ENCODE measurements around the gene LYRM4.
"Not testable (repeated sequence)": the region's sequence is repeated elsewhere in the genome, so short reads cannot be mapped to it uniquely, and the experiment has no call there.

Gene LYRM4

DNA sequence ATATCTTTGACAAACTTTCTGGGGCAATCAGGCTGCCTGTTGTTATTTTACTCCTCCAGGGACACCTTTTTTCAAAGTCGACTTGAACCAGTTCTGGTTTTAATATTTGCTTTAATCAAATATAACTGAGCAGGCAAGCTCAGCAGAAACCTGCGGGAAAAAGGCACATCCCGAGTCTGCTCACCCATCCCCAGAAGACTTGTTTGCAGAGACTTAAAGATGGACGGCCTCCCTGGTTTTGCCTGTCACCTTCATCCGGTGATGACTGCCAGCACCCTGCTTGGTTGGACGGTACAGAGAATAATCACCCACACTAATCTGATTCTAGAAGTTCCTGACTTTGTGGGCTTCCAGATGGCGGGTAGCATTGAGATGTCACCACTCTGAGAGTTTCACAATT is 138.8 kb downstream of the LYRM4 start:
- DNase-seq (ENCODE audit: low read depth): no peak
- H3K4me3 ChIP-seq (ENCODE audit: low read length): no peak overlapping the region
- TF ChIP-seq, protein P1, sequence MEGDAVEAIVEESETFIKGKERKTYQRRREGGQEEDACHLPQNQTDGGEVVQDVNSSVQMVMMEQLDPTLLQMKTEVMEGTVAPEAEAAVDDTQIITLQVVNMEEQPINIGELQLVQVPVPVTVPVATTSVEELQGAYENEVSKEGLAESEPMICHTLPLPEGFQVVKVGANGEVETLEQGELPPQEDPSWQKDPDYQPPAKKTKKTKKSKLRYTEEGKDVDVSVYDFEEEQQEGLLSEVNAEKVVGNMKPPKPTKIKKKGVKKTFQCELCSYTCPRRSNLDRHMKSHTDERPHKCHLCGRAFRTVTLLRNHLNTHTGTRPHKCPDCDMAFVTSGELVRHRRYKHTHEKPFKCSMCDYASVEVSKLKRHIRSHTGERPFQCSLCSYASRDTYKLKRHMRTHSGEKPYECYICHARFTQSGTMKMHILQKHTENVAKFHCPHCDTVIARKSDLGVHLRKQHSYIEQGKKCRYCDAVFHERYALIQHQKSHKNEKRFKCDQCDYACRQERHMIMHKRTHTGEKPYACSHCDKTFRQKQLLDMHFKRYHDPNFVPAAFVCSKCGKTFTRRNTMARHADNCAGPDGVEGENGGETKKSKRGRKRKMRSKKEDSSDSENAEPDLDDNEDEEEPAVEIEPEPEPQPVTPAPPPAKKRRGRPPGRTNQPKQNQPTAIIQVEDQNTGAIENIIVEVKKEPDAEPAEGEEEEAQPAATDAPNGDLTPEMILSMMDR (conservative IDR thresholded peaks at IDR 0.05; ENCODE audit: low read depth, low read length): no peak

DNA sequence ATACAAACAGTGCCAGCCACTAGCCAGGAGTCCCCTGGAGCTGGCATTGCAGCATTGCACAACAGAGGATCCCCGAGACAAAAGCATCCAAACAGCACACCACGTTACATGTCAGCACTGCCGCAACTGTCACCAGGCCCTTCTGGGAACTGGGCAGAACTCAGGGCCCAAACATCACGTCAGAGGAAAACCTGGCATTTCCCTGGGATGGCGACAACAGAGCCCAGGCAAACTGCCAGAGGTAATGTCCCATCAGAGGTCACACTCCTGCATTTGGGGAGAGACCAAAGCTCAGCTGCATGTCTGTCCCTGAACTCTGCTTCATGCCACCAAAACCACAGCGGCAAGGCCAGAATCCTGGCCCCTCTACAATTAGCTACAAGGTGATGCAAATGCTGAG is 139.3 kb downstream of the LYRM4 start:
- TF ChIP-seq, protein P1 (conservative IDR thresholded peaks at IDR 0.05; ENCODE audit: low read depth, low read length): no peak

DNA sequence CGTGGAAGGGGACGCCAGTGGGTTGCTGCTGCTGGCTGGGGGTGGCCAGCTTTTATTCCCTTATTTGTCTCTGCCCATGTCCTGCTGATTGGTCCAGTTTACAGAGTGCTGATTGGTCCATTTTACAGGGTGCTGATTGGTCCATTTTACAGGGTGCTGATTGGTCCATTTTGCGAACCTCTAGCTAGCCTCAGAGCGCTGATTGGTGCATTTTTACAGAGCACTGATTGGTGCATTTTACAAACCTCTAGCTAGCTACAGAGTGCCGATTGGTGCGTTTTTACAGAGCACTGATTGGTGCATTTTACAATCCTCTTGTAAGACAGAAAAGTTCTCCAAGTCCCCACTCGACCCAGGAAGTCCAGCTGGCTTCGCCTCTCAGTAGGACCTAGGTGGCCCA is 140.2 kb downstream of the LYRM4 start:
- not testable (repeated sequence) for H3K4me3 ChIP-seq (ENCODE audit: low read length); DNase-seq (ENCODE audit: low read depth)

More for the DNA sequence above, 139.3 kb downstream of the LYRM4 start:
- no peak for DNase-seq (ENCODE audit: low read depth)
- H3K4me3 ChIP-seq (ENCODE audit: low read length): no peak overlapping the region

DNA sequence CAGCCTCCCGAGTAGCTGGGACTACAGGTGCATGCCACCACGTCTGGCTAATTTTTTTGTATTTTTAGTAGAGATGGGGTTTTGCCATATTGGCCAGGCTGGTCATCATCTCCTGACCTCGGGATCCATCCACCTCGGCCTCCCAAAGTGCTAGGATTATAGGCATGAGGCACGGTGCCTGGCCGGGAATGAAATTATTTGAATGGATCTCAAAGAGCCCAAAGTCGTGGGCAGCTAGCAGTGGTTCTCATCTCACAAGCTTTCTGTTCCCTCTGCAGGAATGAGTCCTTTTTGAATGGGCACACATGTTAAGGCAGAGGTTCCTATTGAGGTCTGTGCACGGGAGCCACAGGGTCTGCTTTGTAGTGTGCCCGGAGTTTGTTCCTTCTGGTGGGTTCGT is 140.7 kb downstream of the LYRM4 start:
- TF ChIP-seq, protein P1 (conservative IDR thresholded peaks at IDR 0.05; ENCODE audit: low read depth, low read length): no peak
- DNase-seq (ENCODE audit: low read depth): no peak
- H3K4me3 ChIP-seq (ENCODE audit: low read length): no peak overlapping the region

DNA sequence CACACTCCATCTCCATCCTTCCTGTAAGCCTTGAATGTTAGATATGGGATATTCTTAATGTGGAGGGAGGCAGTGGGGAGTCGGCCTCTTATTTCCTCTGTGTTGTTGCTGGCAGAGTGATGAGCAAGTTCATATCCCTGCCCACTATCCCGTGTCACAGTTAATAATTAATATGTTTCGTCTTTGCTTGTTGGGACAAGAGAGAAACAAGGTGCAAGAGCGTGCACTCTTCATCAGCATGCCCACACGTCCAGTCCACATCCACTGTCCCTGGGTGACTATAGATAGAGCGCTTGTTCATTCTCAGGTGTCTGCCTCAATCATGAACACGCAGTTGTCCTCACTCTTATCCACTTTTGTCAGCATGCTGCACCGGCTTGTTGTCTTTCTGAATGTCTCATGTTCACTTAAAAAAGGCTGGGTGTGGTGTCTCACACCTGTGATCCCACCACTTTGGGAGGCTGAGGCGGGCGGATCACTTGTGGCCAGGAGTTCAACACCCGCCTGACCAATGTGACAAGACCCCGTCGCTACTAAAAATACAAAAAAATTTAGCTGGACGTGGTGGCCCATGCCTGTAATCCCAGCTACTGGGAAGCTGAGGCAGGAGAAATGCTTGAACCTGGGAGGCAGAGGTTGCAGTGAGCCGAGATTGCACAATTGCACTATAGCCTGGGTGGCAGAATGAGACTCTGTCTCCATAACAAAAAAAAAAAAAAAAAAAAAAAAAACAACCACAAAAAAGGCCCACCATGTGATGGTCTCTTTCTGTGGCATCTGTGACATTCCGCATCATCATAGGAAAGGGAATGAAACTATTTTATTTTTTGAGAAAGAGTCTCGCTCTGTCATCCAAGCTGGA is 141.4 kb downstream of the LYRM4 start:
- no peak overlapping the region for H3K4me3 ChIP-seq (ENCODE audit: low read length)
- no peak for DNase-seq (ENCODE audit: low read depth)
- TF ChIP-seq, protein P1 (conservative IDR thresholded peaks at IDR 0.05; ENCODE audit: low read depth, low read length): no peak

DNA sequence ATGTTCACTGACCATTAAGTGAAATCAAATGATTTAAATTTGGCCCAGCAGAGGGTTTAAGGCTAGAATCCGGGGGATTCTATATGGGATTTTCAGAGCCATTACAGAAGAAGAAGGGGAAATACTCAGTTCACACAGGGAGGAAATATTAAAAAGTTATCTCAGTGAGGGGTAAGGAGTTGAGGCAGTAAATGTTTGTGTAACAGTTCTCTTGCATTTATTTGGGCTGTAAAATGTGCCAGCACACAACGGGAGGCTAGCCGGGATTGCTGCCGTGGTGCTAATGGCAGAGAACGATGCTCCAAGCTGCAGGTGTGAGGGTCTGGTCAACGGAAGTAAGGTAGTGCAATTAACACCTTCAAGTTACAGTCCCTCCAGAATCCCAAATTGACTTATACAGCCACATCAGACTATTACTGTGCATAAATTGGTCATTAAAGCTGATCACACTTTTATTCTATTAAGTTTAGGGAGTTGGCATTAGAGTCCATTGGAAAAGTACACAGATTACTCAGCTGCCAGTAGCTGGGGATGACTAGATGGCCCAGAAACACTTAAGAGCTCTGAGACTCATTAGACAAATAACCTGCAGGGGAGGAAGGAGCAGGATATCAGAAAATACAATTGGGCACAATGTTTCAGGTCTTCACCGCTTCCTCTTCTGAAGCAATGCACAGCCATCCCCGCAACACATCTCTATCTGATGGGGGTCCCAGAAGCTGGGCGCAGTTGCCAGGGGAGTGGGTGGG is 144.3 kb downstream of the LYRM4 start:
- TF ChIP-seq, protein P1 (conservative IDR thresholded peaks at IDR 0.05; ENCODE audit: low read depth, low read length): no peak
- H3K4me3 ChIP-seq (ENCODE audit: low read length): no peak overlapping the region
- DNase-seq (ENCODE audit: low read depth): no peak

DNA sequence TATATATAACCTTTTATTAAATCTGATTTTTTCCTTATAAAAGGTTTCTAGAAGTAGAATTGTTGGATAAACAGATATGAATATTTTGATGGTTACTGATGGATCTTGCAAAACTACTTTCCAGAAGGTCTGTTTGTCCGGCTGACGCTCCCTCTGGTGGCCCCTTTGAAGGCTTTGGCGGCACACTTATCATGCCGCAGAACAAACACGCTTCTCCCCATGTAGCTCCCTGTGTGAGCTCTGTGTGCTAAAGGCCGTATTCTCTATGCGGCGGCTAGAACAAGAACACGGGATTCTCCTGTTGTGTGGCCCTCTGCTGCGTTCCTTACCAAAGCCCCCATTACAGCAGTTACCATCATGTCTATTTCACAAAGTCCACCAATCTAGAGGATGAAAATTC is 145.6 kb downstream of the LYRM4 start:
- TF ChIP-seq, protein P1 (conservative IDR thresholded peaks at IDR 0.05; ENCODE audit: low read depth, low read length): peak; percentile 15
- DNase-seq (ENCODE audit: low read depth): no peak
- H3K4me3 ChIP-seq (ENCODE audit: low read length): no peak overlapping the region
